ENCODE measurements around the gene PLCE1.

The PLCE1 gene

GRCh38 chr10:93995182-93995581 is 1.5 kb downstream of the PLCE1 start:
- ATAC-seq, result no peak

- no peak for ATAC-seq
Observed at GRCh38 chr10:93995598-93996271, 2.0 kb downstream of the PLCE1 start.

- no peak for ATAC-seq
Observed at GRCh38 chr10:93996551-93996950, 2.8 kb downstream of the PLCE1 start.

- ATAC-seq, result no peak
Observed at GRCh38 chr10:93997546-93997945, 3.8 kb downstream of the PLCE1 start.

GRCh38 chr10:93999401-93999851 is 5.7 kb downstream of the PLCE1 start:
- ATAC-seq, result no peak

GRCh38 chr10:94000638-94001415 is 7.1 kb downstream of the PLCE1 start:
- no peak for ATAC-seq

GRCh38 chr10:94001416-94001810 is 7.7 kb downstream of the PLCE1 start:
- ATAC-seq, result no peak

GRCh38 chr10:94002156-94002555 is 8.4 kb downstream of the PLCE1 start:
- ATAC-seq, result no peak

GRCh38 chr10:94003488-94003887 is 9.8 kb downstream of the PLCE1 start:
- ATAC-seq, result no peak

GRCh38 chr10:94005050-94005449 is 11.3 kb downstream of the PLCE1 start:
- no peak for ATAC-seq

GRCh38 chr10:94006591-94007550 is 13.1 kb downstream of the PLCE1 start:
- ATAC-seq, result no peak

- no peak for ATAC-seq
Observed at GRCh38 chr10:94008526-94008925, 14.8 kb downstream of the PLCE1 start.

GRCh38 chr10:94010116-94010515 is 16.4 kb downstream of the PLCE1 start:
- no peak for ATAC-seq

- no peak for ATAC-seq
Observed at GRCh38 chr10:94010886-94011285, 17.2 kb downstream of the PLCE1 start.

GRCh38 chr10:94011296-94011695 is 17.6 kb downstream of the PLCE1 start:
- no peak for ATAC-seq

- ATAC-seq, result no peak
Observed at GRCh38 chr10:94012834-94013233, 19.1 kb downstream of the PLCE1 start.

- ATAC-seq, result no peak
Observed at GRCh38 chr10:94013331-94013760, 19.6 kb downstream of the PLCE1 start.

- no peak for ATAC-seq
Observed at GRCh38 chr10:94014304-94014703, 20.6 kb downstream of the PLCE1 start.

GRCh38 chr10:94016727-94017714 is 23.3 kb downstream of the PLCE1 start:
- ATAC-seq, result no peak

- ATAC-seq, result no peak
Observed at GRCh38 chr10:94018107-94018506, 24.4 kb downstream of the PLCE1 start.

- ATAC-seq, result no peak
Observed at GRCh38 chr10:94023906-94024305, 30.2 kb downstream of the PLCE1 start.

GRCh38 chr10:94024407-94024806 is 30.7 kb downstream of the PLCE1 start:
- no peak for ATAC-seq
